Prostate gland (tissue), 2 donors: Measurements from ENCODE around the gene NDST1.

Experiments
- CTCF ChIP-seq, 4 experiments: fragments of 200-600 bp in 2 of 4; fragments of 450-650 bp in 2 of 4; sonication (generic) in 2 of 4; IDR thresholded peaks; 1 replicate in 3 of 4; 2 replicates in 1 of 4; pipeline ENCODE4 v1.5.1; 2016 to 2019; ENCODE audit warnings: antibody characterized with exemption in 4 of 4, mild to moderate bottlenecking in 2 of 4, moderate library complexity in 2 of 4
- POLR2AphosphoS5 ChIP-seq: sonication (generic); formaldehyde crosslinking; IDR thresholded peaks from one replicate; pipeline ENCODE4 v1.6.1; 2017; ENCODE audit warnings: antibody characterized with exemption

- TF ChIP-seq CTCF (IDR thresholded peaks at IDR 0.05) (no peak), POLR2AphosphoS5 (no peak)
These were observed 17.2 kb upstream of the NDST1 start for GRCh38 chr5:150490754-150491153.
